Measurements from ENCODE around the gene ARHGAP10. TPM values are rescaled to one million over a fixed set of nuclear protein-coding genes. Genes with fewer than 3 reads are reported as not detected.

ARHGAP10 gene
- total RNA-seq, 4 donors from 2014 or later = 186 to 296 (median 192) TPM

DNA sequence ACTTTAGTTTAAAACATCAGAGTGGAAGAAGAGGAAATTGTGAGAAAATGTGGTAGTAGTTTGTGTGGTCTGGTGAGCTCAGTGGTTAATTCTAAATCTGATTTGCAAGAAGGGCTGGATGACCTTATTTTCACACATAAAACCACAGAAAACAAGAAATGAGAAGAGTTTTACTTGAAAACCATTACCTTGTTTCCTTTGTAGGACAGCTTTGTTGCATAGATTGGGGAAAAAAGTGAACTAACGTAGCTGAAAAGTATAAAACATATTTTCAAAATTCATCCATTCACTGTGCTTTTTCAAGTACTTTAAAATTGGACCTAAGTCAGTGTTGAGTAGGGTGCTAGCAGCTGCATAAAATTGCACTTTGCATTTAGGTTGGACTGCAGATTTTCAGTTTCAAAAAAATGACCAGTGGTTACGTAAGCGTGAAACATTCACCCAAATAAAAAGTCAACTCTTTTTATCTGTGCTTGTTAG, 211.3 kb downstream of the ARHGAP10 start:
- no peaks in the 10 kb centered on the region for H3K27me3 ChIP-seq
- H3K4me1 ChIP-seq = peaks cover 22 to 43% (median 38%) of the 10 kb centered on the region in 4 donors
- no peaks in the 10 kb centered on the region for H3K9me3 ChIP-seq
- peak overlapping the region; percentile 16 to 59 (median 54) for H3K27ac ChIP-seq (replicated peaks in 1 of 4)
- 75% methylated on average over 3 of the region's 3 CpGs for WGBS
- DNase-seq (ENCODE audit: extremely low spot score) = no peak
- intact Hi-C loops (cut with DNase I) = no loop called here
- peaks cover 20 to 54% (median 29%) of the 10 kb centered on the region in 4 donors for H3K36me3 ChIP-seq
- H3K4me3 ChIP-seq = no peak overlapping the region
- no peak for TF ChIP-seq POLR2AphosphoS5 (IDR thresholded peaks at IDR 0.05)
- TF ChIP-seq EP300 (IDR thresholded peaks at IDR 0.05) = no peak
- no peak for TF ChIP-seq POLR2A (IDR thresholded peaks at IDR 0.05; ENCODE audit: low read depth)
- TF ChIP-seq CTCF (IDR thresholded peaks at IDR 0.05) = no peak

- H3K27me3 ChIP-seq = no peaks in the 10 kb centered on the region
- H3K36me3 ChIP-seq = peaks cover 30 to 65% (median 36%) of the 10 kb centered on the region in 4 donors
- no peak for DNase-seq (ENCODE audit: extremely low spot score)
- TF ChIP-seq POLR2A (IDR thresholded peaks at IDR 0.05; ENCODE audit: low read depth) = no peak
- TF ChIP-seq EP300 (IDR thresholded peaks at IDR 0.05) = no peak
- no peak for TF ChIP-seq CTCF (IDR thresholded peaks at IDR 0.05)
- no peak for TF ChIP-seq POLR2AphosphoS5 (IDR thresholded peaks at IDR 0.05)
- no peak overlapping the region for H3K27ac ChIP-seq (replicated peaks in 1 of 4)
- WGBS = 69% methylated on average over 1 of the region's 1 CpG
- H3K4me1 ChIP-seq = peaks cover 17 to 43% (median 41%) of the 10 kb centered on the region in 4 donors
- H3K9me3 ChIP-seq = no peaks in the 10 kb centered on the region
- H3K4me3 ChIP-seq = no peak overlapping the region
- intact Hi-C loops (cut with DNase I) = no loop called here
Measured at GRCh38 chr4:147944249-147944648, 212.4 kb downstream of the ARHGAP10 start.

GRCh38 chr4:147944670-147945260, 212.9 kb downstream of the ARHGAP10 start:
- TF ChIP-seq CTCF (IDR thresholded peaks at IDR 0.05) = no peak
- no peak for TF ChIP-seq POLR2A (IDR thresholded peaks at IDR 0.05; ENCODE audit: low read depth)
- TF ChIP-seq EP300 (IDR thresholded peaks at IDR 0.05) = no peak
- TF ChIP-seq POLR2AphosphoS5 (IDR thresholded peaks at IDR 0.05) = no peak
- Histone ChIP-seq H3K36me3 (peaks cover 30 to 68% (median 41%) of the 10 kb centered on the region in 4 donors), H3K27ac (replicated peaks in 1 of 4) (no peak overlapping the region), H3K9me3 (no peaks in the 10 kb centered on the region), H3K27me3 (no peaks in the 10 kb centered on the region), H3K4me1 (peaks cover 17 to 43% (median 43%) of the 10 kb centered on the region in 4 donors), H3K4me3 (no peak overlapping the region)
- WGBS = 92% methylated on average over 10 of the region's 10 CpGs
- DNase-seq (ENCODE audit: extremely low spot score) = no peak
- intact Hi-C loops (cut with DNase I) = no loop called here

DNA sequence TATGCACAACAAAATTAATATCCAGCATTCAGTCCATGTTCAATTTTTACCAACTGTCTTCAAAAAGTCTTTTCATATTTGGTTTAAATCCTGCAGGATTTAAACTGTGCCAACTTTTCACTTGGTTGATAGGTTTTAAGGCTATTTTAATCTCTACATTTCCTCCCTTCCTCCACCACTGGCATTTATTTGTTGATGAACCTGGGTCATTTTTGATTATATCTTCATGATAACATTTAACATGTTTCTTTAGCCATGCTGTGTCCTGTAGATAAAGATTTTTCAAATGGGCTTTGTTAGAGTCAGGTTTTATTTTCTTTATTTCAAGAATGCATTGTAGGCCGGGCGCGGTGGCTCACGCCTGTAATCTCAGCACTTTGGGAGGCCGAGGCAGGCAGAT, 216.4 kb downstream of the ARHGAP10 start:
- peaks cover 0 to 21% (median 19%) of the 10 kb centered on the region in 4 donors for H3K4me1 ChIP-seq
- no peaks in the 10 kb centered on the region for H3K27me3 ChIP-seq
- 96% methylated on average over 5 of the region's 5 CpGs for WGBS
- intact Hi-C loops (cut with DNase I) = no loop called here
- H3K4me3 ChIP-seq = no peak overlapping the region
- DNase-seq (ENCODE audit: extremely low spot score) = no peak
- no peak overlapping the region for H3K27ac ChIP-seq (replicated peaks in 1 of 4)
- no peaks in the 10 kb centered on the region for H3K9me3 ChIP-seq
- H3K36me3 ChIP-seq = peaks cover 22 to 86% (median 48%) of the 10 kb centered on the region in 4 donors
- TF ChIP-seq POLR2A (IDR thresholded peaks at IDR 0.05; ENCODE audit: low read depth) (no peak), EP300 (IDR thresholded peaks at IDR 0.05) (no peak), CTCF (IDR thresholded peaks at IDR 0.05) (no peak), POLR2AphosphoS5 (IDR thresholded peaks at IDR 0.05) (no peak)

Data from esophagus muscularis mucosa (tissue), 4 donors.